Measurements from ENCODE around the gene ZNF777.

Gene ZNF777

GRCh38 chr7:149385195-149385950 lies 75.5 kb downstream of the ZNF777 start:
- no peak overlapping the region for H3K4me3 ChIP-seq (ENCODE audit: low read depth, low read length)
- TF ChIP-seq, protein P1, sequence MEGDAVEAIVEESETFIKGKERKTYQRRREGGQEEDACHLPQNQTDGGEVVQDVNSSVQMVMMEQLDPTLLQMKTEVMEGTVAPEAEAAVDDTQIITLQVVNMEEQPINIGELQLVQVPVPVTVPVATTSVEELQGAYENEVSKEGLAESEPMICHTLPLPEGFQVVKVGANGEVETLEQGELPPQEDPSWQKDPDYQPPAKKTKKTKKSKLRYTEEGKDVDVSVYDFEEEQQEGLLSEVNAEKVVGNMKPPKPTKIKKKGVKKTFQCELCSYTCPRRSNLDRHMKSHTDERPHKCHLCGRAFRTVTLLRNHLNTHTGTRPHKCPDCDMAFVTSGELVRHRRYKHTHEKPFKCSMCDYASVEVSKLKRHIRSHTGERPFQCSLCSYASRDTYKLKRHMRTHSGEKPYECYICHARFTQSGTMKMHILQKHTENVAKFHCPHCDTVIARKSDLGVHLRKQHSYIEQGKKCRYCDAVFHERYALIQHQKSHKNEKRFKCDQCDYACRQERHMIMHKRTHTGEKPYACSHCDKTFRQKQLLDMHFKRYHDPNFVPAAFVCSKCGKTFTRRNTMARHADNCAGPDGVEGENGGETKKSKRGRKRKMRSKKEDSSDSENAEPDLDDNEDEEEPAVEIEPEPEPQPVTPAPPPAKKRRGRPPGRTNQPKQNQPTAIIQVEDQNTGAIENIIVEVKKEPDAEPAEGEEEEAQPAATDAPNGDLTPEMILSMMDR (IDR thresholded peaks at IDR 0.05; ENCODE audit: borderline replicate concordance, insufficient read depth, low read depth, low read length) = no peak
